HFFc6 (cell line): Measurements from ENCODE around the gene ZNF341. TPM values are rescaled to one million over a fixed set of nuclear protein-coding genes. Genes with fewer than 3 reads are reported as not detected.

ENCODE experiments used
- DNase-seq: peaks from one replicate; pipeline ENCODE4 v3.0.0-alpha.2; 2018
- H3K27ac Mint-ChIP-seq: 2 replicates; pipeline ENCODE4 v1.8.0; 2020; ENCODE audit warnings: mild to moderate bottlenecking, mixed read lengths
- H3K27me3 Mint-ChIP-seq: 2 replicates; pipeline ENCODE4 v1.8.0; 2021; ENCODE audit warnings: mild to moderate bottlenecking, moderate library complexity, mixed read lengths; ENCODE audit not compliant: insufficient read depth
- H3K36me3 Mint-ChIP-seq: 2 replicates; pipeline ENCODE4 v1.8.0; 2021; ENCODE audit warnings: low read depth, mixed read lengths
- H3K4me1 Mint-ChIP-seq: 2 replicates; pipeline ENCODE4 v1.8.0; 2020; ENCODE audit warnings: low read depth, mixed read lengths
- H3K4me3 Mint-ChIP-seq: 2 replicates; pipeline ENCODE4 v1.8.0; 2020; ENCODE audit warnings: mild to moderate bottlenecking, moderate library complexity, mixed read lengths
- H3K9me3 Mint-ChIP-seq: 2 replicates; pipeline ENCODE4 v1.8.0; 2020; ENCODE audit warnings: mild to moderate bottlenecking, mixed read lengths
- CTCF ChIP-seq: fragments of 200-600 bp; sonication (generic); IDR thresholded peaks from 2 replicates; pipeline ENCODE4 v1.5.0; 2021; ENCODE audit warnings: antibody characterized with exemption, mild to moderate bottlenecking
- total RNA-seq, 6 experiments: library from RNA; stranded (reverse); fragmentation: NEBNext Ultra II Directional; extraction: Animal tissue kit (Norgen Biotek cat#: 25700); gene quantifications; 2 replicates in 1 of 6; 3 replicates in 5 of 6; pipeline ENCODE4 v1.2.3, GENCODE V29; 2021

Gene ZNF341
- total RNA-seq, 6 experiments from 2014 or later, result 3.2 to 4.1 (median 3.6) TPM

- Mint-ChIP-seq H3K4me1 (peaks cover 26% of the 10 kb centered on the region), H3K4me3 (peak overlapping the region; percentile 90), H3K27ac (peak overlapping the region; percentile 97), H3K36me3 (peaks cover 8% of the 10 kb centered on the region), H3K27me3 (peaks cover 4% of the 10 kb centered on the region; the same call in 1 of the 2 replicates), H3K9me3 (peaks cover 3% of the 10 kb centered on the region)
- TF ChIP-seq CTCF, result no peak
- no peak for DNase-seq
These were observed 677 bp upstream of the ZNF341 start for GRCh38 chr20:33730946-33731692.

GRCh38 chr20:33732166-33732970, 572 bp downstream of the ZNF341 start:
- H3K4me1 Mint-ChIP-seq, result peaks cover 26% of the 10 kb centered on the region
- H3K9me3 Mint-ChIP-seq, result peaks cover 14% of the 10 kb centered on the region
- TF ChIP-seq CTCF, result no peak
- peak overlapping the region; percentile 91 for H3K4me3 Mint-ChIP-seq
- DNase-seq, result peak; percentile 58
- H3K27me3 Mint-ChIP-seq, result peaks cover 4% of the 10 kb centered on the region; the same call in 1 of the 2 replicates
- H3K36me3 Mint-ChIP-seq, result peaks cover 18% of the 10 kb centered on the region
- peak overlapping the region; percentile 92 for H3K27ac Mint-ChIP-seq

GRCh38 chr20:33733654-33734576, 2.1 kb downstream of the ZNF341 start:
- Mint-ChIP-seq H3K4me1 (peaks cover 33% of the 10 kb centered on the region), H3K27me3 (no peaks in the 10 kb centered on the region; the same call in 1 of the 2 replicates), H3K9me3 (peaks cover 23% of the 10 kb centered on the region), H3K36me3 (peaks cover 23% of the 10 kb centered on the region), H3K27ac (peak overlapping the region; percentile 92), H3K4me3 (peak overlapping the region; percentile 91)
- TF ChIP-seq CTCF, result no peak
- peak; percentile 76 for DNase-seq

- Mint-ChIP-seq H3K27me3 (no peaks in the 10 kb centered on the region; the same call in 1 of the 2 replicates), H3K4me1 (peaks cover 31% of the 10 kb centered on the region), H3K27ac (no peak overlapping the region; the same call in 1 of the 2 replicates), H3K36me3 (peaks cover 23% of the 10 kb centered on the region), H3K4me3 (no peak overlapping the region), H3K9me3 (peaks cover 23% of the 10 kb centered on the region)
- no peak for DNase-seq
- no peak for TF ChIP-seq CTCF
These were observed 5.2 kb downstream of the ZNF341 start for GRCh38 chr20:33736962-33737361.

GRCh38 chr20:33739493-33739892, 7.7 kb downstream of the ZNF341 start:
- DNase-seq, result no peak
- Mint-ChIP-seq H3K4me1 (peaks cover 12% of the 10 kb centered on the region), H3K36me3 (peaks cover 23% of the 10 kb centered on the region), H3K9me3 (peaks cover 23% of the 10 kb centered on the region), H3K27ac (no peak overlapping the region; the same call in 1 of the 2 replicates), H3K4me3 (no peak overlapping the region), H3K27me3 (no peaks in the 10 kb centered on the region)
- no peak for TF ChIP-seq CTCF
